Activated CD4-positive, alpha-beta T cell treated with anti-CD3 and anti-CD28 coated beads for 48 hours (primary cell): Measurements from ENCODE around the gene MAPRE3.

ENCODE experiments used
- DNase-seq: peaks from one replicate; pipeline ENCODE4 v3.0.0-alpha.2; 2020

Gene MAPRE3

GRCh38 chr2:27019931-27020855 lies 49.8 kb downstream of the MAPRE3 start:
- no peak for DNase-seq

- DNase-seq = no peak
Observed at GRCh38 chr2:27021253-27022049, 51.0 kb downstream of the MAPRE3 start.

- no peak for DNase-seq
Observed at GRCh38 chr2:27023740-27024139, 53.3 kb downstream of the MAPRE3 start.

GRCh38 chr2:27024188-27024587 lies 53.8 kb downstream of the MAPRE3 start:
- no peak for DNase-seq

- DNase-seq = no peak
Observed at GRCh38 chr2:27024812-27025211, 54.4 kb downstream of the MAPRE3 start.

GRCh38 chr2:27025281-27025800 lies 54.9 kb downstream of the MAPRE3 start:
- no peak for DNase-seq

GRCh38 chr2:27025861-27026851 lies 55.7 kb downstream of the MAPRE3 start:
- no peak for DNase-seq

GRCh38 chr2:27027211-27027651 lies 56.8 kb downstream of the MAPRE3 start:
- no peak for DNase-seq

- DNase-seq = no peak
Observed at GRCh38 chr2:27029051-27029450, 58.6 kb downstream of the MAPRE3 start.

- peak; percentile 88 for DNase-seq
Observed at GRCh38 chr2:27032495-27033252, 62.2 kb downstream of the MAPRE3 start, which contains the start of gene TMEM214. Gene TMEM214 (plus strand): TSS chr2:27032965. CDS start chr2:27033016, 51 bp downstream.

GRCh38 chr2:27033253-27033852 lies 62.9 kb downstream of the MAPRE3 start:
- DNase-seq = no peak

GRCh38 chr2:27038012-27038411 lies 67.6 kb downstream of the MAPRE3 start:
- no peak for DNase-seq

- no peak for DNase-seq
Observed at GRCh38 chr2:27038631-27039339, 68.3 kb downstream of the MAPRE3 start.

GRCh38 chr2:27039426-27039825 lies 69.0 kb downstream of the MAPRE3 start:
- no peak for DNase-seq

GRCh38 chr2:27039871-27040270 lies 69.4 kb downstream of the MAPRE3 start:
- no peak for DNase-seq

GRCh38 chr2:27040282-27040681 lies 69.8 kb downstream of the MAPRE3 start:
- DNase-seq = no peak

GRCh38 chr2:27041752-27042151 lies 71.3 kb downstream of the MAPRE3 start:
- no peak for DNase-seq

GRCh38 chr2:27042159-27042661 lies 71.8 kb downstream of the MAPRE3 start:
- no peak for DNase-seq

GRCh38 chr2:27042985-27043634 lies 72.7 kb downstream of the MAPRE3 start:
- no peak for DNase-seq
